Osteoblast (primary cell): ENCODE data around the gene ELANE. TPM values are rescaled to one million over a fixed set of nuclear protein-coding genes. Genes with fewer than 3 reads are reported as not detected.

ENCODE experiments used
- DNase-seq: peaks from one replicate; pipeline ENCODE4 v3.0.0; 2011; ENCODE audit warnings: low spot score, mixed read lengths; ENCODE audit not compliant: insufficient read length; ENCODE audit errors: missing footprints
- H2AFZ ChIP-seq: 2 replicates; pipeline ENCODE4 v1.6.0; 2011; ENCODE audit warnings: mild to moderate bottlenecking, low read length
- H3K27ac ChIP-seq: 2 replicates; pipeline ENCODE4 v1.5.1; 2011; ENCODE audit warnings: mild to moderate bottlenecking, low read depth, low read length, moderate library complexity
- H3K27me3 ChIP-seq: 2 replicates; pipeline ENCODE4 v1.6.0; 2012; ENCODE audit warnings: mild to moderate bottlenecking, control low read depth, inconsistent platforms, low read length, moderate library complexity; ENCODE audit not compliant: insufficient read depth
- H3K36me3 ChIP-seq: 2 replicates; pipeline ENCODE4 v1.5.1; 2011; ENCODE audit warnings: mild to moderate bottlenecking, low read length, control low read depth, moderate library complexity; ENCODE audit not compliant: insufficient read depth
- H3K4me1 ChIP-seq: 2 replicates; pipeline ENCODE4 v1.5.1; 2011; ENCODE audit warnings: mild to moderate bottlenecking, low read length, control low read depth, moderate library complexity; ENCODE audit not compliant: insufficient read depth
- H3K4me2 ChIP-seq: 2 replicates; pipeline ENCODE4 v1.6.0; 2011; ENCODE audit warnings: mild to moderate bottlenecking, low read length; ENCODE audit not compliant: insufficient read depth
- H3K4me3 ChIP-seq: fragments of 200-600 bp; sonication (generic); 3 replicates; pipeline ENCODE4 v1.5.1; 2012; ENCODE audit warnings: mild to moderate bottlenecking, low read length, inconsistent platforms; ENCODE audit not compliant: insufficient read depth
- H3K79me2 ChIP-seq: 2 replicates; pipeline ENCODE4 v1.6.0; 2012; ENCODE audit warnings: mild to moderate bottlenecking, low read length, control low read depth, inconsistent platforms; ENCODE audit not compliant: insufficient read depth
- H3K9me3 ChIP-seq: 2 replicates; pipeline ENCODE4 v1.5.1; 2011; ENCODE audit warnings: low read depth, low read length, control low read depth
- H4K20me1 ChIP-seq: 2 replicates; pipeline ENCODE4 v1.6.0; 2012; ENCODE audit warnings: mild to moderate bottlenecking, low read length, control low read depth; ENCODE audit not compliant: insufficient read depth
- CTCF ChIP-seq: IDR thresholded peaks from 2 replicates; pipeline ENCODE4 v1.5.1; 2011; ENCODE audit warnings: mild to moderate bottlenecking, low read depth, low read length, moderate library complexity; ENCODE audit errors: extremely low read depth
- total RNA-seq: library from RNA; depleted of rRNA; stranded (reverse); fragments of >200 nt; gene quantifications from 2 replicates; pipeline ENCODE4 v1.2.3, GENCODE V29; 2012

Gene ELANE
- total RNA-seq, 1 donor = 0.36 TPM

- Histone ChIP-seq H3K4me3 (no peak within 1 kb of the TSS), H3K36me3 (no peaks in the 10 kb centered on the region), H3K9me3 (no peaks in the 10 kb centered on the region), H3K4me1 (peaks cover 8% of the 10 kb centered on the region), H3K79me2 (no peaks in the 10 kb centered on the region), H3K27ac (no peak within 1 kb of the TSS), H4K20me1 (no peaks in the 10 kb centered on the region), H3K4me2 (no peak within 1 kb of the TSS), H3K27me3 (no peaks in the 10 kb centered on the region), H2AFZ (no peak within 1 kb of the TSS)
- no peak for DNase-seq
- no peak for TF ChIP-seq CTCF
Observed at GRCh38 chr19:827710-828321, 24.3 kb upstream of the ELANE start, which contains the start of gene AZU1. AZU1 (plus strand) TSS chr19:827837; CDS start chr19:827847, 10 bp downstream.

GRCh38 chr19:829129-829758, 22.9 kb upstream of the ELANE start:
- H2AFZ ChIP-seq = no peak overlapping the region
- no peaks in the 10 kb centered on the region for H3K9me3 ChIP-seq
- H3K4me1 ChIP-seq = no peaks in the 10 kb centered on the region
- no peak overlapping the region for H3K27ac ChIP-seq
- H3K79me2 ChIP-seq = no peaks in the 10 kb centered on the region
- H3K4me3 ChIP-seq = no peak overlapping the region
- H3K4me2 ChIP-seq = no peak overlapping the region
- DNase-seq = no peak
- no peaks in the 10 kb centered on the region for H3K27me3 ChIP-seq
- H4K20me1 ChIP-seq = no peaks in the 10 kb centered on the region
- H3K36me3 ChIP-seq = no peaks in the 10 kb centered on the region
- no peak for TF ChIP-seq CTCF

- Histone ChIP-seq H3K4me3 (no peak overlapping the region), H3K36me3 (no peaks in the 10 kb centered on the region), H2AFZ (no peak overlapping the region), H3K4me2 (no peak overlapping the region), H3K79me2 (no peaks in the 10 kb centered on the region), H3K4me1 (no peaks in the 10 kb centered on the region), H3K9me3 (no peaks in the 10 kb centered on the region), H3K27ac (no peak overlapping the region), H3K27me3 (peaks cover 2% of the 10 kb centered on the region), H4K20me1 (no peaks in the 10 kb centered on the region)
- DNase-seq = no peak
- TF ChIP-seq CTCF = no peak
Observed at GRCh38 chr19:831407-832369, 20.4 kb upstream of the ELANE start.
